Parathyroid adenoma (tissue), 2 donors: Measurements from ENCODE around the gene SCN7A.
A peak's percentile ranks its signal among the peaks of the same experiment; 100 is the strongest.

ENCODE experiments used
- H2AFZ ChIP-seq: fragments of 300-600 bp; sonication (generic); one replicate; pipeline ENCODE4 v1.7.0; 2017; ENCODE audit warnings: antibody characterized with exemption, mild to moderate bottlenecking
- H3K27ac ChIP-seq: fragments of 300-600 bp; sonication (generic); one replicate; pipeline ENCODE4 v1.7.0; 2017
- H3K27me3 ChIP-seq: fragments of 300-600 bp; sonication (generic); one replicate; pipeline ENCODE4 v1.7.0; 2017; ENCODE audit warnings: low read length; ENCODE audit not compliant: control insufficient read depth, insufficient read depth
- H3K36me3 ChIP-seq: fragments of 300-600 bp; sonication (generic); one replicate; pipeline ENCODE4 v1.7.0; 2017; ENCODE audit warnings: low read length; ENCODE audit not compliant: control insufficient read depth, insufficient read depth
- H3K4me1 ChIP-seq: fragments of 300-600 bp; sonication (generic); one replicate; pipeline ENCODE4 v1.7.0; 2017; ENCODE audit warnings: control low read depth
- H3K4me2 ChIP-seq: fragments of 300-600 bp; sonication (generic); one replicate; pipeline ENCODE4 v1.7.0; 2017; ENCODE audit warnings: low read length
- H3K4me3 ChIP-seq: fragments of 300-600 bp; sonication (generic); one replicate; pipeline ENCODE4 v1.7.0; 2017; ENCODE audit warnings: low read depth, low read length
- H3K79me2 ChIP-seq: fragments of 300-600 bp; sonication (generic); one replicate; pipeline ENCODE4 v1.7.0; 2017; ENCODE audit warnings: control low read depth
- H3K9ac ChIP-seq: fragments of 300-600 bp; sonication (generic); one replicate; pipeline ENCODE4 v1.7.0; 2017; ENCODE audit warnings: mild to moderate bottlenecking
- H3K9me3 ChIP-seq: fragments of 300-600 bp; sonication (generic); one replicate; pipeline ENCODE4 v1.7.0; 2017; ENCODE audit warnings: low read length; ENCODE audit not compliant: control insufficient read depth
- CTCF ChIP-seq: fragments of 300-600 bp; sonication (generic); IDR thresholded peaks from one replicate; pipeline ENCODE4 v1.7.0; 2017; ENCODE audit warnings: antibody characterized with exemption, mild to moderate bottlenecking
- donor health status: primary hyperparathyroidism.

The SCN7A gene

DNA sequence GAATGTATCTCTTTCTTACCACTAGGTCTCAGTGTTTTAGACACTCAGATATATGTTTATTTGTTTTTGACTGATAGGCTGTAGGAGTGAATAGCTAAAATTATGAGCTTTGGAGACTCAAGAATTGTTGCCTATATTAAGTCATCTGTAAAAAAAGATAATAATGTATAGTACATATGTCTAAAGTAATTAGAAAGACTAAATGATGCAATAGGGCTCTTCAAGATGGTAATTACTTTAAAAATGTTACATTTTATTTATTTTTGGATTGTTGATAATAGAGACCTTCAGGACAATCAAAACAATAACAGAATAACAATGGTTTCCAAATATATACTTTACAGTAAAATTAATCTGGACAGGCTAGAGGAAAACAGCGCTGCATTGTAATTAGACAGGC lies 19.9 kb upstream of the SCN7A start:
- H3K4me1 ChIP-seq, result no peaks in the 10 kb centered on the region
- no peaks in the 10 kb centered on the region for H3K79me2 ChIP-seq
- H2AFZ ChIP-seq, result no peak overlapping the region
- H3K9ac ChIP-seq, result no peak overlapping the region
- H3K4me3 ChIP-seq, result no peak overlapping the region
- no peaks in the 10 kb centered on the region for H3K36me3 ChIP-seq
- TF ChIP-seq CTCF, result no peak
- no peak overlapping the region for H3K27ac ChIP-seq
- no peaks in the 10 kb centered on the region for H3K9me3 ChIP-seq
- H3K4me2 ChIP-seq, result no peak overlapping the region
- H3K27me3 ChIP-seq, result no peaks in the 10 kb centered on the region

DNA sequence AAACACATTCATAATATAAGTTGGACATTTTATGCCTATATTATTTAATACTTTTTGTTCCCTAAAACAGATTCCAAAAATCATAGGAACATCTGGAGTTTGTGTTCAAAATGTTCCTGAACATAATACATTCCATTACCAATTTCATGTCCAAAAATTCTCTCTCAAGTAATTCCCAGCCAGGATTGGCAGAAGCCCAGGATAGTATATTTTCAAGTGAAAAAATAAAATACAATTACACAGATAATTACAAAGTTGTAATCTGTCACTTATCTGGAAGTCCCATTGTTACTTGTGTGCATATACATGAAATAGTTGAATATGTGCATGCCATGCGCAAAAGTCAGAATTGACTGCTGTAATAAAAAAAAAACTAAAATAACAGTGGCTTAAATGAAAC lies 5.2 kb upstream of the SCN7A start:
- H3K27me3 ChIP-seq, result no peaks in the 10 kb centered on the region
- no peaks in the 10 kb centered on the region for H3K9me3 ChIP-seq
- H3K9ac ChIP-seq, result no peak overlapping the region
- H3K4me1 ChIP-seq, result no peaks in the 10 kb centered on the region
- no peak overlapping the region for H3K27ac ChIP-seq
- no peaks in the 10 kb centered on the region for H3K36me3 ChIP-seq
- no peaks in the 10 kb centered on the region for H3K79me2 ChIP-seq
- H2AFZ ChIP-seq, result no peak overlapping the region
- no peak for TF ChIP-seq CTCF
- no peak overlapping the region for H3K4me2 ChIP-seq
- H3K4me3 ChIP-seq, result no peak overlapping the region

DNA sequence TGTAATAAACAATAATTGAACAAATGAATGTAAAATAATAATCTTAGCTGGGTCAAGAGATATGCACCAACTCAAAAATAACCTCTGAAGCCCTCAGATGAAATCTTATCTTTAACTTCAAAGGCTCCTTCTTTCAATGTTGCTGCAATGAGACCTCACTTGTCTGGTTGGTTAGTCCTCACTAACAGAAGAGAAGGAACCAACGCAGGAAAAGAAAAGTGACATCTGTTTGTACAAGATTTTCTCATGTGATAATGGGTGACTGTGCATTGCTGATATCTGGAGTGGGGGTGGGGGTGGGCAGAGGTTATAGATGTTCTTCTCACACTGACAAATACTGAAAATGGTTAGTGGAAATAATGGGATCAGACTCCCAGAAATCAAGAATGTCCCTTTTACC lies 2.6 kb downstream of the SCN7A start:
- Histone ChIP-seq H3K36me3 (no peaks in the 10 kb centered on the region), H3K9ac (no peak overlapping the region), H3K27ac (no peak overlapping the region), H3K79me2 (no peaks in the 10 kb centered on the region), H3K4me2 (no peak overlapping the region), H3K4me1 (no peaks in the 10 kb centered on the region), H2AFZ (no peak overlapping the region), H3K4me3 (no peak overlapping the region), H3K27me3 (no peaks in the 10 kb centered on the region), H3K9me3 (no peaks in the 10 kb centered on the region)
- no peak for TF ChIP-seq CTCF

DNA sequence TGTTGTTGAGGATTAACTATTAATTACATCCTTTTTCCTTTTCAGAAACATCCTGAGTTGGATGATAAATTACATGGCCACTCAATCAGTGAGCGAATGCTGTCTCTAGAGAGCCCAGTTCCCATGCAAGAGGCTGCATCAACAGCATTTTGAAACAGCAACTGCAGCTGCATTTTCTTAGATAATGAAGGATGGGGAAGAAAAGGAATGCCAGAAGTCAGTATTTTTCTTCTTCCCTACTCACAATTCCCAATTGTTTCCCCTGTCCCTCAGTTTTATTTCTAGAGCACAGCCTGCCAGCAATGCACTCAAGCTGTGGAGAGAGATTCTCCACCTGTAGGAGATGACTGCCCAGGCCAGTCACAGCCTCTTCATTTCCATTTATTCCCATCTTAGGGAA lies 6.9 kb downstream of the SCN7A start:
- no peak for TF ChIP-seq CTCF
- H3K27ac ChIP-seq, result no peak overlapping the region
- no peaks in the 10 kb centered on the region for H3K36me3 ChIP-seq

GRCh38 chr2:166485558-166486178 lies 8.4 kb downstream of the SCN7A start:
- H2AFZ ChIP-seq, result no peak overlapping the region
- no peaks in the 10 kb centered on the region for H3K79me2 ChIP-seq
- H3K27ac ChIP-seq, result peak overlapping the region; percentile 30

More for the DNA sequence above, 6.9 kb downstream of the SCN7A start:
- no peak overlapping the region for H3K9ac ChIP-seq
- no peak overlapping the region for H3K4me2 ChIP-seq
- no peaks in the 10 kb centered on the region for H3K9me3 ChIP-seq
- no peaks in the 10 kb centered on the region for H3K79me2 ChIP-seq
- H3K27me3 ChIP-seq, result no peaks in the 10 kb centered on the region
- no peak overlapping the region for H3K4me3 ChIP-seq
- H3K4me1 ChIP-seq, result no peaks in the 10 kb centered on the region
- H2AFZ ChIP-seq, result no peak overlapping the region

More at GRCh38 chr2:166485558-166486178, 8.4 kb downstream of the SCN7A start:
- no peaks in the 10 kb centered on the region for H3K36me3 ChIP-seq
- no peak overlapping the region for H3K4me2 ChIP-seq
- H3K27me3 ChIP-seq, result no peaks in the 10 kb centered on the region
- no peak overlapping the region for H3K4me3 ChIP-seq
- H3K4me1 ChIP-seq, result no peaks in the 10 kb centered on the region
- no peak overlapping the region for H3K9ac ChIP-seq
- TF ChIP-seq CTCF, result no peak
- H3K9me3 ChIP-seq, result no peaks in the 10 kb centered on the region
